Immature natural killer cell (primary cell): ENCODE results near the gene MTFR1L. TPM values are rescaled to one million over a fixed set of nuclear protein-coding genes. Genes with fewer than 3 reads are reported as not detected.

Source experiments
- DNase-seq, 3 donors: peaks; one replicate each; pipeline ENCODE4 v3.0.0; 2022; ENCODE audit warnings: mixed read lengths in 1 of 3
- H3K27ac Mint-ChIP-seq, 6 donors: one replicate each; pipeline ENCODE4 v1.8.0; 2020; ENCODE audit warnings: mixed read lengths in 6 of 6, mild to moderate bottlenecking in 5 of 6, inconsistent platforms in 4 of 6, moderate library complexity in 3 of 6
- H3K27me3 Mint-ChIP-seq, 3 donors: one replicate each; pipeline ENCODE4 v1.8.0; 2020 to 2021; ENCODE audit warnings: low read depth in 3 of 3, mild to moderate bottlenecking in 3 of 3, mixed read lengths in 3 of 3, moderate library complexity in 3 of 3, inconsistent platforms in 1 of 3
- H3K36me3 Mint-ChIP-seq, 3 donors: one replicate each; pipeline ENCODE4 v1.8.0; 2020; ENCODE audit warnings: mixed read lengths in 3 of 3, inconsistent platforms in 2 of 3, mild to moderate bottlenecking in 2 of 3
- H3K4me1 Mint-ChIP-seq, 2 donors: one replicate each; pipeline ENCODE4 v1.8.0; 2020; ENCODE audit warnings: inconsistent platforms in 2 of 2, mild to moderate bottlenecking in 2 of 2, mixed read lengths in 2 of 2, moderate library complexity in 1 of 2
- H3K4me3 Mint-ChIP-seq, 5 donors: one replicate each; pipeline ENCODE4 v1.8.0; 2020; ENCODE audit warnings: mild to moderate bottlenecking in 5 of 5, mixed read lengths in 5 of 5, inconsistent platforms in 3 of 5, moderate library complexity in 3 of 5
- H3K9me3 Mint-ChIP-seq, 6 donors: one replicate each; pipeline ENCODE4 v1.8.0; 2020; ENCODE audit warnings: mild to moderate bottlenecking in 6 of 6, mixed read lengths in 6 of 6, inconsistent platforms in 4 of 6, moderate library complexity in 3 of 6
- polyA plus RNA-seq, 3 donors: library from polyadenylated mRNA; unstranded; fragments of 300-500 nt; fragmentation: Illumina TruSeq; gene quantifications; one replicate each; pipeline ENCODE4 v1.2.3, GENCODE V29; 2021

MTFR1L gene
- polyA plus RNA-seq, 3 donors from 2014 or later, result 36.0 to 66.5 (median 43.5) TPM

GRCh38 chr1:25781130-25781433 is 38.7 kb upstream of the MTFR1L start:
- peaks cover 0 to 6% (median 5%) of the 10 kb centered on the region in 3 donors for H3K36me3 Mint-ChIP-seq
- no peaks in the 10 kb centered on the region for H3K9me3 Mint-ChIP-seq
- H3K27ac Mint-ChIP-seq, result no peak overlapping the region
- no peak for DNase-seq
- no peaks in the 10 kb centered on the region for H3K4me1 Mint-ChIP-seq
- no peak overlapping the region for H3K4me3 Mint-ChIP-seq
- H3K27me3 Mint-ChIP-seq, result peaks cover 0 to 6% (median 0%) of the 10 kb centered on the region in 3 donors

GRCh38 chr1:25782608-25783201 is 37.0 kb upstream of the MTFR1L start:
- Mint-ChIP-seq H3K36me3 (peaks cover 0 to 6% (median 5%) of the 10 kb centered on the region in 3 donors), H3K9me3 (no peaks in the 10 kb centered on the region), H3K27ac (no peak overlapping the region), H3K27me3 (peaks cover 0 to 2% (median 0%) of the 10 kb centered on the region in 3 donors), H3K4me1 (no peaks in the 10 kb centered on the region), H3K4me3 (no peak overlapping the region)
- no peak for DNase-seq

- H3K27me3 Mint-ChIP-seq, result peaks cover 0 to 2% (median 0%) of the 10 kb centered on the region in 3 donors
- no peaks in the 10 kb centered on the region for H3K9me3 Mint-ChIP-seq
- H3K4me3 Mint-ChIP-seq, result no peak overlapping the region
- H3K4me1 Mint-ChIP-seq, result no peaks in the 10 kb centered on the region
- H3K36me3 Mint-ChIP-seq, result peaks cover 0 to 9% (median 6%) of the 10 kb centered on the region in 3 donors
- no peak for DNase-seq
- H3K27ac Mint-ChIP-seq, result no peak overlapping the region
Measured at GRCh38 chr1:25784575-25785051, 35.1 kb upstream of the MTFR1L start.

GRCh38 chr1:25785333-25786067 is 34.3 kb upstream of the MTFR1L start:
- Mint-ChIP-seq H3K27me3 (peaks cover 0 to 2% (median 0%) of the 10 kb centered on the region in 3 donors), H3K9me3 (no peaks in the 10 kb centered on the region)

GRCh38 chr1:25786887-25787759 is 32.6 kb upstream of the MTFR1L start:
- H3K27ac Mint-ChIP-seq, result no peak overlapping the region
- no peak for DNase-seq
- peaks cover 0 to 9% (median 6%) of the 10 kb centered on the region in 3 donors for H3K36me3 Mint-ChIP-seq
- no peaks in the 10 kb centered on the region for H3K4me1 Mint-ChIP-seq
- peaks cover 0 to 2% (median 2%) of the 10 kb centered on the region in 3 donors for H3K27me3 Mint-ChIP-seq
- no peaks in the 10 kb centered on the region for H3K9me3 Mint-ChIP-seq
- no peak overlapping the region for H3K4me3 Mint-ChIP-seq

More at GRCh38 chr1:25785333-25786067, 34.3 kb upstream of the MTFR1L start:
- H3K4me3 Mint-ChIP-seq, result no peak overlapping the region
- no peak for DNase-seq
- no peaks in the 10 kb centered on the region for H3K4me1 Mint-ChIP-seq
- no peak overlapping the region for H3K27ac Mint-ChIP-seq
- peaks cover 0 to 9% (median 6%) of the 10 kb centered on the region in 3 donors for H3K36me3 Mint-ChIP-seq

GRCh38 chr1:25787760-25788166 is 32.0 kb upstream of the MTFR1L start:
- H3K27me3 Mint-ChIP-seq, result peaks cover 0 to 4% (median 2%) of the 10 kb centered on the region in 3 donors
- H3K27ac Mint-ChIP-seq, result no peak overlapping the region
- no peaks in the 10 kb centered on the region for H3K9me3 Mint-ChIP-seq
- no peak overlapping the region for H3K4me3 Mint-ChIP-seq
- DNase-seq, result no peak
- H3K4me1 Mint-ChIP-seq, result no peaks in the 10 kb centered on the region
- H3K36me3 Mint-ChIP-seq, result peaks cover 0 to 9% (median 6%) of the 10 kb centered on the region in 3 donors

- H3K27me3 Mint-ChIP-seq, result peaks cover 2 to 3% (median 3%) of the 10 kb centered on the region in 3 donors
- no peaks in the 10 kb centered on the region for H3K4me1 Mint-ChIP-seq
- DNase-seq, result no peak
- no peaks in the 10 kb centered on the region for H3K9me3 Mint-ChIP-seq
- H3K4me3 Mint-ChIP-seq, result no peak overlapping the region
- no peak overlapping the region for H3K27ac Mint-ChIP-seq
- H3K36me3 Mint-ChIP-seq, result peaks cover 0 to 5% (median 0%) of the 10 kb centered on the region in 3 donors
Measured at GRCh38 chr1:25790472-25790871, 29.3 kb upstream of the MTFR1L start.

- Mint-ChIP-seq H3K36me3 (peaks cover 0 to 5% (median 0%) of the 10 kb centered on the region in 3 donors), H3K4me3 (no peak overlapping the region), H3K27ac (no peak overlapping the region), H3K4me1 (peaks cover 9 to 10% of the 10 kb centered on the region in 2 donors), H3K9me3 (no peaks in the 10 kb centered on the region), H3K27me3 (peaks cover 2 to 7% (median 6%) of the 10 kb centered on the region in 3 donors)
- DNase-seq, result no peak
Measured at GRCh38 chr1:25792115-25792514, 27.6 kb upstream of the MTFR1L start.

GRCh38 chr1:25793585-25794170 is 26.1 kb upstream of the MTFR1L start:
- H3K9me3 Mint-ChIP-seq, result no peaks in the 10 kb centered on the region
- DNase-seq, result no peak
- H3K27ac Mint-ChIP-seq, result no peak overlapping the region
- no peaks in the 10 kb centered on the region for H3K36me3 Mint-ChIP-seq
- peaks cover 19 to 23% of the 10 kb centered on the region in 2 donors for H3K4me1 Mint-ChIP-seq
- no peak overlapping the region for H3K4me3 Mint-ChIP-seq
- H3K27me3 Mint-ChIP-seq, result peaks cover 4 to 7% (median 6%) of the 10 kb centered on the region in 3 donors

- no peaks in the 10 kb centered on the region for H3K9me3 Mint-ChIP-seq
- H3K4me1 Mint-ChIP-seq, result peaks cover 20 to 23% of the 10 kb centered on the region in 2 donors
- no peaks in the 10 kb centered on the region for H3K36me3 Mint-ChIP-seq
- H3K27ac Mint-ChIP-seq, result no peak overlapping the region
- peaks cover 5 to 7% (median 6%) of the 10 kb centered on the region in 3 donors for H3K27me3 Mint-ChIP-seq
- no peak for DNase-seq
- no peak overlapping the region for H3K4me3 Mint-ChIP-seq
Measured at GRCh38 chr1:25794325-25794724, 25.4 kb upstream of the MTFR1L start.

- H3K9me3 Mint-ChIP-seq, result no peaks in the 10 kb centered on the region
- H3K27me3 Mint-ChIP-seq, result peaks cover 5 to 11% (median 6%) of the 10 kb centered on the region in 3 donors
- peaks cover 22 to 23% of the 10 kb centered on the region in 2 donors for H3K4me1 Mint-ChIP-seq
- H3K4me3 Mint-ChIP-seq, result no peak overlapping the region
- no peak for DNase-seq
- no peak overlapping the region for H3K27ac Mint-ChIP-seq
- H3K36me3 Mint-ChIP-seq, result no peaks in the 10 kb centered on the region
Measured at GRCh38 chr1:25795211-25795610, 24.5 kb upstream of the MTFR1L start.

- no peak overlapping the region for H3K27ac Mint-ChIP-seq
- no peak overlapping the region for H3K4me3 Mint-ChIP-seq
- H3K27me3 Mint-ChIP-seq, result peaks cover 5 to 11% (median 9%) of the 10 kb centered on the region in 3 donors
- H3K4me1 Mint-ChIP-seq, result peaks cover 26 to 31% of the 10 kb centered on the region in 2 donors
- DNase-seq, result no peak
- H3K9me3 Mint-ChIP-seq, result no peaks in the 10 kb centered on the region
- no peaks in the 10 kb centered on the region for H3K36me3 Mint-ChIP-seq
Measured at GRCh38 chr1:25795946-25796810, 23.6 kb upstream of the MTFR1L start.
